ENCODE data around the gene LRRK2.

LRRK2 gene

DNA sequence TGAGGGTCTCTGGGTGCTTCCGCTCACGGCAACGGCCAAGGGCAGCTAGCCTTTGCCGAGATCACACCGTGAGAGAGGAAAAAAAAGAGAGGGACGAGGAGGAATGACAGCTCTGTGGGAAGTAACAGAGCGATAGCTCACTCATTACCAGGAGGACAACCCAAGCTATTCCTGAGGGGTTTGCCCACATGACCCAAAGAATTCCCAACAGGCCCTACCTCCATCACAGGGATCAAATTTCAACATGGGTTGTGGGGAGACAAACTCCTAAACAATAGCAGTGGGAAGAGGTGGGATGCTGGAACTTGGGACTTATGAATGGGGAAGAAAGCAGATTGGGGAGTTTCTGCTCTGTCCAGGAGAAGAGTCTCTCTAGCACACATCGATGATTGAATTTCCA is 180.6 kb downstream of the LRRK2 start:
- no peaks in the 10 kb centered on the region for H3K27me3 ChIP-seq (ENCODE audit: insufficient read depth, low read length, poor library complexity, severe bottlenecking)
- no peak overlapping the region for H2AFZ ChIP-seq (ENCODE audit: low read length)
- H4K20me1 ChIP-seq (ENCODE audit: insufficient read depth, low read length, poor library complexity, severe bottlenecking): no peaks in the 10 kb centered on the region
- no peaks in the 10 kb centered on the region for H3K79me2 ChIP-seq (ENCODE audit: insufficient read depth, low read length)
- no peak overlapping the region for H3K4me2 ChIP-seq (ENCODE audit: low read depth, low read length, poor library complexity, severe bottlenecking)
- no peaks in the 10 kb centered on the region for H3K9me2 ChIP-seq (replicated peaks; ENCODE audit: low read depth, low read length)
- TF ChIP-seq, protein P1, sequence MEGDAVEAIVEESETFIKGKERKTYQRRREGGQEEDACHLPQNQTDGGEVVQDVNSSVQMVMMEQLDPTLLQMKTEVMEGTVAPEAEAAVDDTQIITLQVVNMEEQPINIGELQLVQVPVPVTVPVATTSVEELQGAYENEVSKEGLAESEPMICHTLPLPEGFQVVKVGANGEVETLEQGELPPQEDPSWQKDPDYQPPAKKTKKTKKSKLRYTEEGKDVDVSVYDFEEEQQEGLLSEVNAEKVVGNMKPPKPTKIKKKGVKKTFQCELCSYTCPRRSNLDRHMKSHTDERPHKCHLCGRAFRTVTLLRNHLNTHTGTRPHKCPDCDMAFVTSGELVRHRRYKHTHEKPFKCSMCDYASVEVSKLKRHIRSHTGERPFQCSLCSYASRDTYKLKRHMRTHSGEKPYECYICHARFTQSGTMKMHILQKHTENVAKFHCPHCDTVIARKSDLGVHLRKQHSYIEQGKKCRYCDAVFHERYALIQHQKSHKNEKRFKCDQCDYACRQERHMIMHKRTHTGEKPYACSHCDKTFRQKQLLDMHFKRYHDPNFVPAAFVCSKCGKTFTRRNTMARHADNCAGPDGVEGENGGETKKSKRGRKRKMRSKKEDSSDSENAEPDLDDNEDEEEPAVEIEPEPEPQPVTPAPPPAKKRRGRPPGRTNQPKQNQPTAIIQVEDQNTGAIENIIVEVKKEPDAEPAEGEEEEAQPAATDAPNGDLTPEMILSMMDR (conservative IDR thresholded peaks at IDR 0.05; ENCODE audit: low read length): no peak
- no peak for TF ChIP-seq EZH2phosphoT487 (IDR thresholded peaks at IDR 0.05; ENCODE audit: borderline replicate concordance)
- no peaks in the 10 kb centered on the region for H3K9me3 ChIP-seq (ENCODE audit: insufficient read depth, low read depth, low read length)
- H3K36me3 ChIP-seq (ENCODE audit: insufficient read depth, low read length): no peaks in the 10 kb centered on the region
- H3F3A ChIP-seq (ENCODE audit: low read depth): no peaks in the 10 kb centered on the region
- no peak overlapping the region for H3K9ac ChIP-seq (ENCODE audit: low read depth, low read length, poor library complexity, severe bottlenecking)
- H3K4me3 ChIP-seq (ENCODE audit: low read length, poor library complexity, severe bottlenecking): no peak overlapping the region
- H3K4me1 ChIP-seq (ENCODE audit: insufficient read depth, low read length, poor library complexity, severe bottlenecking): no peaks in the 10 kb centered on the region
